Neural progenitor cell (in vitro differentiated cells): ENCODE results near the gene STIM1. TPM values are rescaled to one million over a fixed set of nuclear protein-coding genes. Genes with fewer than 3 reads are reported as not detected.

Experiments
- DNase-seq: peaks from one replicate; pipeline ENCODE4 v3.0.0-alpha.2; 2016; ENCODE audit warnings: low spot score
- H2AFZ ChIP-seq: fragments of 200-600 bp; sonication (generic); replicated peaks from 2 replicates; pipeline ENCODE4 v1.6.1; 2016; ENCODE audit warnings: antibody characterized with exemption
- H3F3A ChIP-seq: fragments of 200-600 bp; sonication (generic); 2 replicates; pipeline ENCODE4 v1.6.1; 2016; ENCODE audit warnings: antibody characterized with exemption, low read depth
- H3K27ac ChIP-seq: fragments of 200-600 bp; sonication (generic); 2 replicates; pipeline ENCODE4 v1.5.1; 2016; ENCODE audit warnings: mild to moderate bottlenecking
- H3K27me3 ChIP-seq: fragments of 200-600 bp; sonication (generic); 2 replicates; pipeline ENCODE4 v1.6.1; 2016; ENCODE audit warnings: mild to moderate bottlenecking, moderate library complexity
- H3K36me3 ChIP-seq: fragments of 200-600 bp; sonication (generic); 2 replicates; pipeline ENCODE4 v1.5.1; 2016
- H3K4me1 ChIP-seq: fragments of 200-600 bp; sonication (generic); 2 replicates; pipeline ENCODE4 v1.6.1; 2016; ENCODE audit warnings: mixed run types
- H3K4me2 ChIP-seq: fragments of 200-600 bp; sonication (generic); 2 replicates; pipeline ENCODE4 v1.6.1; 2016
- H3K4me3 ChIP-seq: fragments of 200-600 bp; sonication (generic); 2 replicates; pipeline ENCODE4 v1.5.1; 2016
- H3K79me2 ChIP-seq: fragments of 200-600 bp; sonication (generic); 2 replicates; pipeline ENCODE4 v1.6.1; 2016; ENCODE audit warnings: low read depth
- H3K9ac ChIP-seq: fragments of 200-600 bp; sonication (generic); 2 replicates; pipeline ENCODE4 v1.6.1; 2016
- H3K9me3 ChIP-seq: fragments of 200-600 bp; sonication (generic); 2 replicates; pipeline ENCODE4 v1.5.1; 2016; ENCODE audit warnings: low read depth
- H4K20me1 ChIP-seq: fragments of 200-600 bp; sonication (generic); 2 replicates; pipeline ENCODE4 v1.6.1; 2016; ENCODE audit warnings: low read depth
- H3K27ac Mint-ChIP-seq: 3 replicates; pipeline ENCODE4 v1.8.0; 2021; ENCODE audit warnings: mixed read lengths
- H3K27me3 Mint-ChIP-seq: 2 replicates; pipeline ENCODE4 v1.8.0; 2022; ENCODE audit warnings: low read depth, mild to moderate bottlenecking, inconsistent platforms, moderate library complexity, mixed read lengths; ENCODE audit not compliant: insufficient read depth
- H3K36me3 Mint-ChIP-seq: 3 replicates; pipeline ENCODE4 v1.8.0; 2021; ENCODE audit warnings: mixed read lengths
- H3K4me1 Mint-ChIP-seq: 3 replicates; pipeline ENCODE4 v1.8.0; 2021; ENCODE audit warnings: mixed read lengths
- H3K4me3 Mint-ChIP-seq: 3 replicates; pipeline ENCODE4 v1.8.0; 2021; ENCODE audit warnings: mild to moderate bottlenecking, moderate library complexity, mixed read lengths
- H3K9me3 Mint-ChIP-seq: 3 replicates; pipeline ENCODE4 v1.8.0; 2020; ENCODE audit warnings: mixed read lengths
- EZH2 ChIP-seq: fragments of 200-600 bp; sonication (generic); IDR thresholded peaks from 2 replicates; pipeline ENCODE4 v1.6.1; 2017; ENCODE audit warnings: antibody characterized with exemption, mild to moderate bottlenecking, moderate library complexity
- EZH2phosphoT487 ChIP-seq: fragments of 200-600 bp; sonication (generic); IDR thresholded peaks from 2 replicates; pipeline ENCODE4 v1.6.1; 2017; ENCODE audit warnings: antibody characterized with exemption
- total RNA-seq: library from RNA; depleted of rRNA; stranded (reverse); fragments of >200 nt; gene quantifications from 2 replicates; pipeline ENCODE4 v1.2.3, GENCODE V29; 2015; ENCODE audit warnings: low replicate concordance
- TF ChIP-seq, protein P1 (sequence below): fragments of 200-600 bp; sonication (generic); IDR thresholded peaks from 2 replicates; pipeline ENCODE4 v1.5.1; 2017; ENCODE audit warnings: antibody characterized with exemption, mild to moderate bottlenecking

Gene STIM1
- total RNA-seq, 1 donor from 2014 or later = 18.9 TPM

DNA sequence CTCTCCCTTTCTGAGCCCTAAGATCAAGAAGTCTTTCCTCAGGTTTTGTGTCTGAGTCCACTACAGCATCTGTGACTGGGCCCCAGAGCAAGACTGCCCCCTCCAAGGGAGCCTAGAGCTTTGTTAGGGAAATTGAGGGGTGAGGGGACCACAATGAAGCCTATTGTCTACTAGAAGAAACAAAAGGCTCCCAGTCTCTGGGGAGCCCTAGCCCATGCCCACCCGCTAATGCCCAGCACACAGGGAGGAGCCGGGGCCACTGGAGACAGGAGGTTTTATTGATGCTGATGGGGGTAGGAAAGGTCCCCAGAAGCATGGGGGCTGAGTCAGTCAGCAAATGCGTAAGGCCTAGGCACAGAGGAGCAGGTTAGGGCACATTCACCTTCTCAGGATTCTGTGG lies 28.7 kb upstream of the STIM1 start:
- peaks cover 14% of the 10 kb centered on the region for H3F3A ChIP-seq
- H3K79me2 ChIP-seq = peaks cover 2% of the 10 kb centered on the region
- no peak overlapping the region for H3K4me3 Mint-ChIP-seq
- peak overlapping the region; percentile 52 for H3K4me2 ChIP-seq
- no peak overlapping the region for H3K4me3 ChIP-seq
- no peak overlapping the region for H2AFZ ChIP-seq
- H3K36me3 ChIP-seq = no peaks in the 10 kb centered on the region
- H4K20me1 ChIP-seq = peaks cover 9% of the 10 kb centered on the region
- H3K27ac Mint-ChIP-seq = no peak overlapping the region
- H3K27me3 Mint-ChIP-seq = peaks cover 3% of the 10 kb centered on the region
- no peaks in the 10 kb centered on the region for H3K9me3 ChIP-seq
- H3K36me3 Mint-ChIP-seq = peaks cover 44% of the 10 kb centered on the region
- H3K27me3 ChIP-seq = no peaks in the 10 kb centered on the region
- no peaks in the 10 kb centered on the region for H3K9me3 Mint-ChIP-seq
- H3K4me1 Mint-ChIP-seq = peaks cover 7% of the 10 kb centered on the region
- peak; percentile 27 for DNase-seq
- TF ChIP-seq EZH2phosphoT487 (no peak), EZH2 (no peak)
- TF ChIP-seq, protein P1, sequence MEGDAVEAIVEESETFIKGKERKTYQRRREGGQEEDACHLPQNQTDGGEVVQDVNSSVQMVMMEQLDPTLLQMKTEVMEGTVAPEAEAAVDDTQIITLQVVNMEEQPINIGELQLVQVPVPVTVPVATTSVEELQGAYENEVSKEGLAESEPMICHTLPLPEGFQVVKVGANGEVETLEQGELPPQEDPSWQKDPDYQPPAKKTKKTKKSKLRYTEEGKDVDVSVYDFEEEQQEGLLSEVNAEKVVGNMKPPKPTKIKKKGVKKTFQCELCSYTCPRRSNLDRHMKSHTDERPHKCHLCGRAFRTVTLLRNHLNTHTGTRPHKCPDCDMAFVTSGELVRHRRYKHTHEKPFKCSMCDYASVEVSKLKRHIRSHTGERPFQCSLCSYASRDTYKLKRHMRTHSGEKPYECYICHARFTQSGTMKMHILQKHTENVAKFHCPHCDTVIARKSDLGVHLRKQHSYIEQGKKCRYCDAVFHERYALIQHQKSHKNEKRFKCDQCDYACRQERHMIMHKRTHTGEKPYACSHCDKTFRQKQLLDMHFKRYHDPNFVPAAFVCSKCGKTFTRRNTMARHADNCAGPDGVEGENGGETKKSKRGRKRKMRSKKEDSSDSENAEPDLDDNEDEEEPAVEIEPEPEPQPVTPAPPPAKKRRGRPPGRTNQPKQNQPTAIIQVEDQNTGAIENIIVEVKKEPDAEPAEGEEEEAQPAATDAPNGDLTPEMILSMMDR = no peak
- peak overlapping the region; percentile 8 for H3K27ac ChIP-seq
- H3K4me1 ChIP-seq = peaks cover 19% of the 10 kb centered on the region
- H3K9ac ChIP-seq = no peak overlapping the region

DNA sequence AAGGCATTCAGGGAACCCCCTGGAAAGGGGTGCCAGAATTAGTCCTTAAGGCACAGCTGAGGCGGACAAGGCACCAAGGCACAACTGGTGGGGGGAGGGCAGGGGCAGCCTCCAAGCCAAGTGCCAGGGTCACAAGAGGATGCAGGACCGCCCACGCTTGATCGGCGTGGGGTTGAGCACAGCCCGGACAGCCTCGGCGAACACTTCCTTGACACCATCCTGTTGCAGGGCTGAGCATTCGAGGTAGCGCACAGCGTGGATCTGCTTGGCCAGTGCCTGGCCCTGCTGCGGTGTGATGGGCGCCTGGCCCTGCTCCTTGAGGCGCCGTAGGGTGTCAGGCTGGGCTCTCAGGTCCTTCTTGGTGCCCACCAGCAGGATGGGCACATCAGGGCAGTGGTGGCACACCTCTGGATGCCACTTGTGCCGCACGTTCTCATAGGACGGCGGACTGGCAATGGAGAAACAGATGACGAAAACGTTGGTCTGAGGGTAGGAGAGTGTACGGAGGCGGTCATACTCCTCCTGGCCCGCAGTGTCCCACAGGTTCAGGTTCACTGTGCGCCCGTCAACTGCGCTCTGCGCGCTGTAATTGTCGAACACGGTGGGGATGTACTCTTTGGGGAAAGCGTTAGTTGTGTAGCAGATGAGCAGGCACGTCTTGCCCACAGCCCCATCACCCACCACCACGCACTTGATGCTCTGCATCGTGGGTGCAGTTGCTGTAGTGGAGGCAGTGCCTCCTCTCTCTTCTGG lies 27.9 kb upstream of the STIM1 start:
- H3K79me2 ChIP-seq = peaks cover 11% of the 10 kb centered on the region
- no peak overlapping the region for H3K4me3 Mint-ChIP-seq
- H3F3A ChIP-seq = peaks cover 14% of the 10 kb centered on the region
- TF ChIP-seq EZH2 (no peak), EZH2phosphoT487 (no peak)
- TF ChIP-seq, protein P1 = no peak
- no peaks in the 10 kb centered on the region for H3K9me3 Mint-ChIP-seq
- H3K4me1 Mint-ChIP-seq = peaks cover 9% of the 10 kb centered on the region
- no peak overlapping the region for H3K9ac ChIP-seq
- no peak overlapping the region for H2AFZ ChIP-seq
- H4K20me1 ChIP-seq = peaks cover 18% of the 10 kb centered on the region
- H3K9me3 ChIP-seq = no peaks in the 10 kb centered on the region
- no peaks in the 10 kb centered on the region for H3K36me3 ChIP-seq
- peak overlapping the region; percentile 8 for H3K27ac ChIP-seq
- peaks cover 19% of the 10 kb centered on the region for H3K4me1 ChIP-seq
- peaks cover 3% of the 10 kb centered on the region for H3K27me3 Mint-ChIP-seq
- H3K27me3 ChIP-seq = no peaks in the 10 kb centered on the region
- no peak overlapping the region for H3K4me2 ChIP-seq
- H3K27ac Mint-ChIP-seq = no peak overlapping the region
- peaks cover 45% of the 10 kb centered on the region for H3K36me3 Mint-ChIP-seq
- DNase-seq = no peak
- no peak overlapping the region for H3K4me3 ChIP-seq

DNA sequence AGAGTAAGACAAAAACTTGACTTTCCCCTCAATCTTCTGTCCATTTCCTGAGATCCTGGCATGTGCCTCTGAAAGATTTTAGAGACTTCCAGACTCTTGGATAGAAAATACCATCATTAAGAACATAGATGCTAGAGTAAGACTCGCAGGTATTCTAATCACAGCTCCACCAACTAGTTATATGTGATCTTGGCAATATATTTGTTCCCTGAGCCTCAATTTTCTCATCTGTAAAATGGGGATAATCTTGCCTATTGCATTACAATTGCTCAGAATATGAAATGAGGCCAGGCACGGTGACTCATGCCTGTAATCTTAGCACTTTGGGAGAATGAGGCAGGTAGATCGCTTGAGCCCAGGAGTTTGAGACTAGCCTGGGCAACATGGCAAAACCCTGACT lies 25.4 kb upstream of the STIM1 start:
- Mint-ChIP-seq H3K36me3 (peaks cover 37% of the 10 kb centered on the region), H3K4me1 (peaks cover 6% of the 10 kb centered on the region), H3K9me3 (no peaks in the 10 kb centered on the region), H3K27ac (no peak overlapping the region), H3K4me3 (no peak overlapping the region), H3K27me3 (peaks cover 3% of the 10 kb centered on the region)
- no peak for TF ChIP-seq EZH2phosphoT487
- TF ChIP-seq, protein P1 = no peak
- no peak for TF ChIP-seq EZH2
- DNase-seq = no peak
- no peak overlapping the region for H3K4me3 ChIP-seq
- H3K27ac ChIP-seq = no peak overlapping the region
- no peak overlapping the region for H2AFZ ChIP-seq
- no peaks in the 10 kb centered on the region for H3K9me3 ChIP-seq
- H3K36me3 ChIP-seq = no peaks in the 10 kb centered on the region
- no peaks in the 10 kb centered on the region for H3K27me3 ChIP-seq
- peaks cover 30% of the 10 kb centered on the region for H3K79me2 ChIP-seq
- no peak overlapping the region for H3K4me2 ChIP-seq
- no peak overlapping the region for H3K9ac ChIP-seq
- H3K4me1 ChIP-seq = peaks cover 16% of the 10 kb centered on the region
- H4K20me1 ChIP-seq = peaks cover 41% of the 10 kb centered on the region
- H3F3A ChIP-seq = peaks cover 14% of the 10 kb centered on the region
